ENCODE measurements around the gene SH3BP5L.
"Not testable (repeated sequence)": the region's sequence is repeated elsewhere in the genome, so short reads cannot be mapped to it uniquely, and the experiment has no call there.

The SH3BP5L gene

GRCh38 chr1:248807067-248807737, 18.5 kb downstream of the SH3BP5L start:
- no peak for FAIRE-seq

GRCh38 chr1:248805876-248806275, 19.8 kb downstream of the SH3BP5L start:
- FAIRE-seq: no peak

- FAIRE-seq: no peak
These were observed 20.7 kb downstream of the SH3BP5L start for GRCh38 chr1:248804771-248805681.

- not testable (repeated sequence) for FAIRE-seq
These were observed 22.2 kb downstream of the SH3BP5L start for GRCh38 chr1:248803501-248803900.

GRCh38 chr1:248802454-248802853, 23.3 kb downstream of the SH3BP5L start:
- FAIRE-seq: no peak

GRCh38 chr1:248800459-248800858, 25.3 kb downstream of the SH3BP5L start:
- FAIRE-seq: no peak

GRCh38 chr1:248798791-248799190, 26.9 kb downstream of the SH3BP5L start:
- FAIRE-seq: no peak

GRCh38 chr1:248794663-248795062, 31.1 kb downstream of the SH3BP5L start:
- FAIRE-seq: not testable (repeated sequence)

GRCh38 chr1:248793592-248793991, 32.1 kb downstream of the SH3BP5L start:
- FAIRE-seq: no peak

GRCh38 chr1:248792342-248792741, 33.4 kb downstream of the SH3BP5L start:
- FAIRE-seq: no peak

- FAIRE-seq: no peak
These were observed 34.7 kb downstream of the SH3BP5L start for GRCh38 chr1:248791010-248791409.

- no peak for FAIRE-seq
These were observed 35.3 kb downstream of the SH3BP5L start for GRCh38 chr1:248790456-248790855.

- not testable (repeated sequence) for FAIRE-seq
These were observed 36.4 kb downstream of the SH3BP5L start for GRCh38 chr1:248789337-248789736.

- no peak for FAIRE-seq
These were observed 37.4 kb downstream of the SH3BP5L start for GRCh38 chr1:248788327-248788726.

- FAIRE-seq: no peak
These were observed 38.3 kb downstream of the SH3BP5L start for GRCh38 chr1:248787430-248787829.

- FAIRE-seq: no peak
These were observed 39.6 kb downstream of the SH3BP5L start for GRCh38 chr1:248786156-248786555.

GRCh38 chr1:248783367-248783766, 42.3 kb downstream of the SH3BP5L start:
- FAIRE-seq: no peak

GRCh38 chr1:248782416-248783141, 43.1 kb downstream of the SH3BP5L start:
- no peak for FAIRE-seq

- FAIRE-seq: no peak
These were observed 46.4 kb downstream of the SH3BP5L start for GRCh38 chr1:248779350-248779749.

GRCh38 chr1:248778906-248779305, 46.8 kb downstream of the SH3BP5L start:
- no peak for FAIRE-seq

GRCh38 chr1:248776991-248777390, 48.7 kb downstream of the SH3BP5L start:
- FAIRE-seq: no peak

GRCh38 chr1:248775441-248775840, 50.3 kb downstream of the SH3BP5L start:
- FAIRE-seq: no peak

All from islet of Langerhans (tissue), 1 donor.